ENCODE results near the gene FGF3.

The FGF3 gene

DNA sequence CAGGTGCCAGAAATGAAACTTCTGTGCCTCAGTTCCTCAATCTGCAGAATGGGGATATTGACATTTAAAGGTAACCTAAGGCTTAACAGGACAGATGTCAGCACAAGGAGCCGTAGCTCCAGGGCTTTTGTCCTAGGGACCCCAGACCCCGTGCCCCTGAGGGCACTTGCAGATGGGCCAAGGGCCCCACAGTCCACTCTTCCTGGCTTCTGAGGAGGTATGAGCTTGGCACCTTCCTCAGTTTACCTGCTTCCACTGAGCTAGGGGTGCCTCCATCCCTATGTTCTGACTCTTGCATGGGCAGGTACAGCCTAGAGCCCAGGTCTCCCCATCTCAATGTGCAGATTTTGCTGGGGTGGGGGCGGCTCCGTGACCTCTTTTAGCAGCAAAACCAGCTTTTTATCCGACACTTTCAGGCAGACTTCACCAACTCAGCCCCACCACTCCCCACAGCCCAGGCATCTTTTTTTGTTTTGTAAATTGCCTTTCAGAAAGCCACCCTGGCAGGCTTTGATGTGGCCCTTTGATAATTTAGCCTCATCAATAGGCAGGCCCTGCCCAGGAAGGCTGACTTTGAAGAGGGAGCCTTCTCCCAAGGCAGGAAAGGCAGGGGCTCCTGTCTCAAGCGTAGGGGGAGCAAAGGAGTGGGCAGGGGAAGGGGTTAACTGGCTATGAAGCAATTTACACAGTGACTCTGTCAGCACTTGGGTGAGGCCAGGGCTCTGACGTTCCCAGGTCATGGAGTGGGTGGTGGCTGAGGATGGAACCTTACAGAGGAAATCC lies 23.7 kb upstream of the FGF3 start:
- no peak overlapping the region for H3K4me3 ChIP-seq (ENCODE audit: low read length)
- no peaks in the 10 kb centered on the region for H3K9me3 ChIP-seq (replicated peaks; ENCODE audit: low read length)
- H3K4me1 ChIP-seq (ENCODE audit: control insufficient read depth, insufficient read depth, low read length) = no peaks in the 10 kb centered on the region
- no peaks in the 10 kb centered on the region for H3K36me3 ChIP-seq (ENCODE audit: insufficient read depth, low read length)
- H3K4me2 ChIP-seq (ENCODE audit: low read length) = no peak overlapping the region
- H3K9ac ChIP-seq (ENCODE audit: low read depth, low read length) = no peak overlapping the region
- H3K27me3 ChIP-seq (ENCODE audit: control insufficient read depth, insufficient read depth, low read length) = peaks cover 30% of the 10 kb centered on the region

- Histone ChIP-seq H3K4me2 (ENCODE audit: low read length) (no peak overlapping the region), H3K9ac (ENCODE audit: low read depth, low read length) (no peak overlapping the region), H3K9me3 (replicated peaks; ENCODE audit: low read length) (no peaks in the 10 kb centered on the region), H3K27me3 (ENCODE audit: control insufficient read depth, insufficient read depth, low read length) (peaks cover 30% of the 10 kb centered on the region), H3K4me3 (ENCODE audit: low read length) (no peak overlapping the region), H3K36me3 (ENCODE audit: insufficient read depth, low read length) (no peaks in the 10 kb centered on the region), H3K4me1 (ENCODE audit: control insufficient read depth, insufficient read depth, low read length) (no peaks in the 10 kb centered on the region)
Observed at GRCh38 chr11:69841859-69842698, 22.9 kb upstream of the FGF3 start.

- H3K9ac ChIP-seq (ENCODE audit: low read depth, low read length) = no peak overlapping the region
- H3K36me3 ChIP-seq (ENCODE audit: insufficient read depth, low read length) = no peaks in the 10 kb centered on the region
- peaks cover 28% of the 10 kb centered on the region for H3K27me3 ChIP-seq (ENCODE audit: control insufficient read depth, insufficient read depth, low read length)
- no peak overlapping the region for H3K4me3 ChIP-seq (ENCODE audit: low read length)
- H3K9me3 ChIP-seq (replicated peaks; ENCODE audit: low read length) = no peaks in the 10 kb centered on the region
- H3K4me1 ChIP-seq (ENCODE audit: control insufficient read depth, insufficient read depth, low read length) = no peaks in the 10 kb centered on the region
- H3K4me2 ChIP-seq (ENCODE audit: low read length) = no peak overlapping the region
Observed at GRCh38 chr11:69841170-69841858, 22.1 kb upstream of the FGF3 start.

GRCh38 chr11:69840371-69841169 lies 21.4 kb upstream of the FGF3 start:
- Histone ChIP-seq H3K4me3 (ENCODE audit: low read length) (no peak overlapping the region), H3K4me2 (ENCODE audit: low read length) (no peak overlapping the region), H3K4me1 (ENCODE audit: control insufficient read depth, insufficient read depth, low read length) (no peaks in the 10 kb centered on the region), H3K9me3 (replicated peaks; ENCODE audit: low read length) (no peaks in the 10 kb centered on the region), H3K36me3 (ENCODE audit: insufficient read depth, low read length) (no peaks in the 10 kb centered on the region), H3K9ac (ENCODE audit: low read depth, low read length) (no peak overlapping the region), H3K27me3 (ENCODE audit: control insufficient read depth, insufficient read depth, low read length) (peaks cover 26% of the 10 kb centered on the region)

DNA sequence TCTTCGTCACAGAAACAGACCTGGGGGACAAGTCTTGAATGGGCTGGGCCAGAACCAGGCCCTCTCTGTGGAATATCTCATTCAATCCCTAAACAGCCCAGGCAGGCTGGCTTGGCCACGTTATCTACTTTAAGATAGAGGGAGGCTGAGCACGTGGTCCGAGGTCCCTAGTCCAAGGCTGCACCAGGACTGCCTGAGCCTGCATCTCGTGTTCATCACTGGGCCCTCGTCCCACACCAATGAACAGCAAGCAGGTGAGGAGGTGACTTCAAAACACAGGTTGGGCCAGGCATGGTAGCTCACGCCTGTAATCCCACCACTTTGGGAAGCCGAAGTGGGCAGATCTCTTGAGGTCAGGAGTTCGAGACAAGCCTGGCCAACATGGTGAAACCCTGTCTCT lies 20.3 kb upstream of the FGF3 start:
- Histone ChIP-seq H3K9me3 (replicated peaks; ENCODE audit: low read length) (no peaks in the 10 kb centered on the region), H3K9ac (ENCODE audit: low read depth, low read length) (no peak overlapping the region), H3K4me3 (ENCODE audit: low read length) (no peak overlapping the region), H3K4me1 (ENCODE audit: control insufficient read depth, insufficient read depth, low read length) (no peaks in the 10 kb centered on the region), H3K27me3 (ENCODE audit: control insufficient read depth, insufficient read depth, low read length) (peaks cover 24% of the 10 kb centered on the region), H3K4me2 (ENCODE audit: low read length) (no peak overlapping the region), H3K36me3 (ENCODE audit: insufficient read depth, low read length) (no peaks in the 10 kb centered on the region)

- Histone ChIP-seq H3K9me3 (replicated peaks; ENCODE audit: low read length) (no peaks in the 10 kb centered on the region), H3K4me2 (ENCODE audit: low read length) (no peak overlapping the region), H3K4me1 (ENCODE audit: control insufficient read depth, insufficient read depth, low read length) (no peaks in the 10 kb centered on the region), H3K4me3 (ENCODE audit: low read length) (no peak overlapping the region), H3K27me3 (ENCODE audit: control insufficient read depth, insufficient read depth, low read length) (peaks cover 34% of the 10 kb centered on the region), H3K36me3 (ENCODE audit: insufficient read depth, low read length) (no peaks in the 10 kb centered on the region), H3K9ac (ENCODE audit: low read depth, low read length) (no peak overlapping the region)
Observed at GRCh38 chr11:69837791-69838190, 18.6 kb upstream of the FGF3 start.

- H3K9me3 ChIP-seq (replicated peaks; ENCODE audit: low read length) = no peaks in the 10 kb centered on the region
- H3K36me3 ChIP-seq (ENCODE audit: insufficient read depth, low read length) = no peaks in the 10 kb centered on the region
- H3K27me3 ChIP-seq (ENCODE audit: control insufficient read depth, insufficient read depth, low read length) = peaks cover 37% of the 10 kb centered on the region
- no peak overlapping the region for H3K9ac ChIP-seq (ENCODE audit: low read depth, low read length)
- H3K4me2 ChIP-seq (ENCODE audit: low read length) = no peak overlapping the region
- H3K4me1 ChIP-seq (ENCODE audit: control insufficient read depth, insufficient read depth, low read length) = no peaks in the 10 kb centered on the region
- no peak overlapping the region for H3K4me3 ChIP-seq (ENCODE audit: low read length)
Observed at GRCh38 chr11:69836401-69836800, 17.2 kb upstream of the FGF3 start.

GRCh38 chr11:69834811-69835800 lies 15.9 kb upstream of the FGF3 start:
- H3K27me3 ChIP-seq (ENCODE audit: control insufficient read depth, insufficient read depth, low read length) = peaks cover 43% of the 10 kb centered on the region
- H3K9ac ChIP-seq (ENCODE audit: low read depth, low read length) = no peak overlapping the region
- H3K4me3 ChIP-seq (ENCODE audit: low read length) = no peak overlapping the region
- H3K4me1 ChIP-seq (ENCODE audit: control insufficient read depth, insufficient read depth, low read length) = no peaks in the 10 kb centered on the region
- H3K4me2 ChIP-seq (ENCODE audit: low read length) = no peak overlapping the region
- H3K36me3 ChIP-seq (ENCODE audit: insufficient read depth, low read length) = no peaks in the 10 kb centered on the region
- no peaks in the 10 kb centered on the region for H3K9me3 ChIP-seq (replicated peaks; ENCODE audit: low read length)

- no peaks in the 10 kb centered on the region for H3K4me1 ChIP-seq (ENCODE audit: control insufficient read depth, insufficient read depth, low read length)
- no peak overlapping the region for H3K9ac ChIP-seq (ENCODE audit: low read depth, low read length)
- H3K9me3 ChIP-seq (replicated peaks; ENCODE audit: low read length) = no peaks in the 10 kb centered on the region
- peaks cover 45% of the 10 kb centered on the region for H3K27me3 ChIP-seq (ENCODE audit: control insufficient read depth, insufficient read depth, low read length)
- H3K36me3 ChIP-seq (ENCODE audit: insufficient read depth, low read length) = no peaks in the 10 kb centered on the region
- no peak overlapping the region for H3K4me3 ChIP-seq (ENCODE audit: low read length)
- H3K4me2 ChIP-seq (ENCODE audit: low read length) = no peak overlapping the region
Observed at GRCh38 chr11:69834251-69834650, 15.0 kb upstream of the FGF3 start.
